Thoracic aorta (tissue), 2 donors: ENCODE results near the gene C1orf122. TPM values are rescaled to one million over a fixed set of nuclear protein-coding genes. Genes with fewer than 3 reads are reported as not detected.

Experiments used
- ATAC-seq: fragments of 150-250 bp; one replicate; pipeline ENCODE4 v1.8.0; 2017; ENCODE audit warnings: low read depth; ENCODE audit not compliant: insufficient number of reproducible peaks, low FRiP score
- DNase-seq: peaks from one replicate; pipeline ENCODE4 v3.0.0-alpha.2; 2020; ENCODE audit warnings: low spot score
- H3K27ac ChIP-seq, 2 donors: fragments of 200-600 bp; sonication (generic); 1 replicate in 1 of 2; 2 replicates in 1 of 2; pipeline ENCODE4 v1.5.1; 2016; ENCODE audit warnings: mild to moderate bottlenecking in 2 of 2, moderate library complexity in 2 of 2
- H3K27me3 ChIP-seq: fragments of 200-600 bp; sonication (generic); replicated peaks from 2 replicates; pipeline ENCODE4 v1.6.0; 2016; ENCODE audit warnings: mild to moderate bottlenecking; ENCODE audit not compliant: insufficient read depth
- H3K36me3 ChIP-seq: fragments of 200-600 bp; sonication (generic); one replicate; pipeline ENCODE4 v1.5.1; 2016
- H3K4me1 ChIP-seq, 2 donors: fragments of 200-600 bp; sonication (generic); 1 replicate in 1 of 2; 2 replicates in 1 of 2; pipeline versions ENCODE4 v1.5.1 to v1.6.0; 2016; ENCODE audit warnings: low read depth in 2 of 2, mild to moderate bottlenecking in 1 of 2; ENCODE audit not compliant: control insufficient read depth in 1 of 2
- H3K4me3 ChIP-seq: fragments of 200-600 bp; sonication (generic); 2 replicates; pipeline ENCODE4 v1.5.1; 2016; ENCODE audit warnings: mild to moderate bottlenecking
- H3K9me3 ChIP-seq: fragments of 200-600 bp; sonication (generic); 2 replicates; pipeline ENCODE4 v1.5.1; 2016
- total RNA-seq, 2 donors: library from RNA; depleted of rRNA; stranded (reverse); fragments of >200 nt; gene quantifications; one replicate each; pipeline versions ENCODE4 v1.1.0 to v1.2.3, GENCODE V29; 2016
- TF ChIP-seq, protein P1 (sequence below): fragments of 200-600 bp; sonication (generic); IDR thresholded peaks from one replicate; pipeline ENCODE4 v1.5.1; 2019; ENCODE audit warnings: antibody characterized with exemption

The C1orf122 gene
- total RNA-seq, 2 donors from 2014 or later, result 33.9 to 96.0 TPM

DNA sequence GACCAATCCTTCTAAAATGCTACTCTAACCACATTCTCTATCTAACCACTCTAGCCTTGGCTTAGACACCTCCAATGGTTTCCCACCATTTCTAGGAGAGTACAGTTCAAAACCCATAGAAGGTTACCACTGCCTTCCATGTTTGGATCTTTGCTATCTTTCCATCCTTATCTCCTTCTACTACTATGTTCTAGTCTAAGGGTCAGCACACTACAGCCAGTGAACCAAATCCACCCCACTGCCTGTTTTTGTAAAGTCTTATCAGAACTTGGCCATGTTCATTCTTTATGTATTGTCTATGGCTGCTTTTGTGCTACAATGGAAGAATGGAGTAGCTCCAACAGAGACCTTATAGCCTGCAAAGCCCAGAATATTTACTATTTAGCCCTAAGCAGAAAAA lies 45.6 kb downstream of the C1orf122 start:
- H3K27me3 ChIP-seq, result no peaks in the 10 kb centered on the region
- TF ChIP-seq, protein P1, sequence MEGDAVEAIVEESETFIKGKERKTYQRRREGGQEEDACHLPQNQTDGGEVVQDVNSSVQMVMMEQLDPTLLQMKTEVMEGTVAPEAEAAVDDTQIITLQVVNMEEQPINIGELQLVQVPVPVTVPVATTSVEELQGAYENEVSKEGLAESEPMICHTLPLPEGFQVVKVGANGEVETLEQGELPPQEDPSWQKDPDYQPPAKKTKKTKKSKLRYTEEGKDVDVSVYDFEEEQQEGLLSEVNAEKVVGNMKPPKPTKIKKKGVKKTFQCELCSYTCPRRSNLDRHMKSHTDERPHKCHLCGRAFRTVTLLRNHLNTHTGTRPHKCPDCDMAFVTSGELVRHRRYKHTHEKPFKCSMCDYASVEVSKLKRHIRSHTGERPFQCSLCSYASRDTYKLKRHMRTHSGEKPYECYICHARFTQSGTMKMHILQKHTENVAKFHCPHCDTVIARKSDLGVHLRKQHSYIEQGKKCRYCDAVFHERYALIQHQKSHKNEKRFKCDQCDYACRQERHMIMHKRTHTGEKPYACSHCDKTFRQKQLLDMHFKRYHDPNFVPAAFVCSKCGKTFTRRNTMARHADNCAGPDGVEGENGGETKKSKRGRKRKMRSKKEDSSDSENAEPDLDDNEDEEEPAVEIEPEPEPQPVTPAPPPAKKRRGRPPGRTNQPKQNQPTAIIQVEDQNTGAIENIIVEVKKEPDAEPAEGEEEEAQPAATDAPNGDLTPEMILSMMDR, result no peak
- H3K9me3 ChIP-seq, result no peaks in the 10 kb centered on the region
- peaks cover 6% of the 10 kb centered on the region for H3K36me3 ChIP-seq
- H3K27ac ChIP-seq, result no peak overlapping the region
- H3K4me1 ChIP-seq, result peaks cover 17 to 66% of the 10 kb centered on the region in 2 donors
- ATAC-seq (no peak), DNase-seq (no peak)
- no peak overlapping the region for H3K4me3 ChIP-seq

DNA sequence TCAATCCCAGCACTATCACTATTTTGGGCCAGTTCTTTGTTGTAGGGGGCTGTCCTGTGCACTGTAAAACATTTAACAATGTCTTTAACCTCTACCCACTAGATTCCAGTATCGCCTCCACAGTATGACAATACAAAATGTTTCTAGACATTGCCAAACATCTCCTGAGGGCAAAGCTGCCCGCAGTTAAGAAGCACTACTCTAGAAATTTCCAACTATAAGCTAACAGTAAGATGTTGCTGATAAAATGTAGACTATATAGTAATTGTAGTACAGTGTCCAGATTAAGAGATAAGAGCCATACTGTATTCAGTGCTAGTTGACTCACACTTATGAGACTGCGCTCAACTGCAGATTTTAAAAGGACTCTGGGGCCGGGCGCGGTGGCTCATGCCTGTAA lies 46.8 kb downstream of the C1orf122 start:
- H3K4me1 ChIP-seq, result peaks cover 25 to 75% of the 10 kb centered on the region in 2 donors

More for the DNA sequence above, 46.8 kb downstream of the C1orf122 start:
- H3K27ac ChIP-seq, result no peak overlapping the region
- no peak for ATAC-seq
- TF ChIP-seq, protein P1, result no peak
- no peak overlapping the region for H3K4me3 ChIP-seq
- no peak for DNase-seq
- peaks cover 6% of the 10 kb centered on the region for H3K36me3 ChIP-seq
- H3K27me3 ChIP-seq, result no peaks in the 10 kb centered on the region
- no peaks in the 10 kb centered on the region for H3K9me3 ChIP-seq

Other genes starting within 250 kb of the C1orf122 start
- 10 to 100 TPM; 37.0 to 53.6 TPM for gene GNL2, start 211.9 kb upstream of the C1orf122 start, total RNA-seq
- under 1 TPM; 0.42 to 0.95 TPM for gene RSPO1, start 172.9 kb upstream of the C1orf122 start, total RNA-seq
- gene CDCA8, start 115.3 kb upstream of the C1orf122 start, total RNA-seq, result under 1 TPM; 0.27 to 0.35 TPM
- gene EPHA10, start 42.7 kb upstream of the C1orf122 start, total RNA-seq, result not detected
- 1 to 10 TPM; 1.8 TPM for gene MANEAL, start 13.9 kb upstream of the C1orf122 start, total RNA-seq
- gene YRDC, start 418 bp downstream of the C1orf122 start, total RNA-seq, result 1 to 10 TPM; 8.7 to 9.7 TPM
- gene MTF1, start 51.8 kb downstream of the C1orf122 start, total RNA-seq, result 1 to 10 TPM; 4.5 to 9.3 TPM
- gene INPP5B, start 139.3 kb downstream of the C1orf122 start, total RNA-seq, result 10 to 100 TPM; 44.2 to 44.5 TPM
- gene SF3A3, start 182.2 kb downstream of the C1orf122 start, total RNA-seq, result 10 to 100 TPM; 31.8 to 61.3 TPM
- gene FHL3, start 197.7 kb downstream of the C1orf122 start, total RNA-seq, result 10 to 100 TPM; 57.0 to 90.7 TPM
- 10 to 100 TPM; 14.6 to 76.9 TPM for gene UTP11, start 204.9 kb downstream of the C1orf122 start, total RNA-seq
- gene POU3F1, start 239.0 kb downstream of the C1orf122 start, total RNA-seq, result not detected